ENCODE results near the gene B3GALT6.

DNA sequence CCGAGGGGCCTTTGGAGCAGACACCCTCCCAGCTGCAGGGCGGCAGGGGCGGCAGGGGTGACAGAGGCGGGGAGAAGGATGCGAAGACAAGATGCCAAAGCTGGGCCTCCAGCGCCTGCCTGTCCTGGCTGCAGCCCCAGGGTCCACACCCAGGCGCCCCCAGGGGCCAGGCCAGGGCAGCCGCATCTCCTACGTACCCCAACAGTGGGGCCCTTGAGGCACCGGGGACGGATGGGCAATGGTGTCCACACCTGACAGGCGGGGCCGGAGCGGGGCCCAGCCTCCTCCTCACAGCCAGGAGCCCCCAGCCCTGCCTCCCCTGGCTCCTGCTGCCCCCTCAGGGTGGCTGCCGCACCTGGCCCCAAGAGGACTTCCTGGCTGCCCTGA lies 7.2 kb downstream of the B3GALT6 start:
- TF ChIP-seq, protein P1, sequence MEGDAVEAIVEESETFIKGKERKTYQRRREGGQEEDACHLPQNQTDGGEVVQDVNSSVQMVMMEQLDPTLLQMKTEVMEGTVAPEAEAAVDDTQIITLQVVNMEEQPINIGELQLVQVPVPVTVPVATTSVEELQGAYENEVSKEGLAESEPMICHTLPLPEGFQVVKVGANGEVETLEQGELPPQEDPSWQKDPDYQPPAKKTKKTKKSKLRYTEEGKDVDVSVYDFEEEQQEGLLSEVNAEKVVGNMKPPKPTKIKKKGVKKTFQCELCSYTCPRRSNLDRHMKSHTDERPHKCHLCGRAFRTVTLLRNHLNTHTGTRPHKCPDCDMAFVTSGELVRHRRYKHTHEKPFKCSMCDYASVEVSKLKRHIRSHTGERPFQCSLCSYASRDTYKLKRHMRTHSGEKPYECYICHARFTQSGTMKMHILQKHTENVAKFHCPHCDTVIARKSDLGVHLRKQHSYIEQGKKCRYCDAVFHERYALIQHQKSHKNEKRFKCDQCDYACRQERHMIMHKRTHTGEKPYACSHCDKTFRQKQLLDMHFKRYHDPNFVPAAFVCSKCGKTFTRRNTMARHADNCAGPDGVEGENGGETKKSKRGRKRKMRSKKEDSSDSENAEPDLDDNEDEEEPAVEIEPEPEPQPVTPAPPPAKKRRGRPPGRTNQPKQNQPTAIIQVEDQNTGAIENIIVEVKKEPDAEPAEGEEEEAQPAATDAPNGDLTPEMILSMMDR (IDR thresholded peaks at IDR 0.05; ENCODE audit: poor library complexity): no peak
- no peak for TF ChIP-seq EZH2 (IDR thresholded peaks at IDR 0.05; ENCODE audit: borderline replicate concordance)
- TF ChIP-seq EZH2phosphoT487 (IDR thresholded peaks at IDR 0.05; ENCODE audit: low read depth, severe bottlenecking, unreplicated experiment): no peak

Measured in hepatocyte (in vitro differentiated cells).